ENCODE results near the gene CFAP91. TPM values are rescaled to one million over a fixed set of nuclear protein-coding genes. Genes with fewer than 3 reads are reported as not detected.

CFAP91 gene
- total and polyA plus RNA-seq, 9 of the 15 experiments (the other 6 are each of a cell fraction or from before 2014, with no cell fraction given) = not detected

DNA sequence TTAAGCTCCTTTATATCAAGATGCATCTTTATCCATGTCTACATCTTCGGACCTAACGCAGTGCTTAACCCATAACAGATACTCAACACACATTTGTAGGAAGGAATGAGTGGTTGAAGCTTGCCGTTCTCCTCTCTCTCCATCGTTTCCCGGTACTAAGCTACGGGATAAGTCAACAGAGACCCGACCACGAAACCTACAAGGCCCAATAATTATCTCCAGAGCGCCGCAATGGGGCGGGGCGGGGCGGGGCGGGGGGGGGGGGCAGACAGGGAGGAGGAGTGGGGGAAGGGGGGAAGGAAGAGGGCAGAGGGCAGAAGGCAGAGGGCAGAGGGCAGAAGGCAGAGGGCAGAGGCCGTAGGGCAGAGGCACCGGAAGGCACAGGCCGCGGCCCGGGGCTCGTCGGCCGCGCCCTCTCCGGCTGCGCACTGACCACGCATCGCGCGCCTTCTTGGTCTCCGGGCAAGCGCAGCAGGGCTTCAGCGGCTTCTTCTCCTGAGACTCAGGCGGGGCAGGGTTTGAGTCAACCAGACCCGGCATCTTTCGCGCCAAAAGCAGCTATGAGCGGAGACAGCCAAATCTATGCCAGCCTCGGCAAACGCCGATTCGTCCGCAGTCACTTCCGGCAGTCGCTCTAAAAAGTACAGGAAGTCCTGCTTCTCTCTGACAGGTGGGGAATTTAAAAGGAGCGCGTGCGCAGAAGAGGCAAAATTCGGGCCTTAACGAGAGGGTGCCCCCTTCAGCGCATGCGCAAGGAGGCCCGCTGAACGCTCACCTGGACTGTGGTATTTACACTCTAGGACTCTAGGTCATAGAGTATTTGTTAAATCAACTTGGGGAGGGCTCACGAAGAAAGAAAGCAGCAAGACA, 25.8 kb upstream of the CFAP91 start, which contains the start of gene COX17 (continued):
- TF ChIP-seq, protein P1, sequence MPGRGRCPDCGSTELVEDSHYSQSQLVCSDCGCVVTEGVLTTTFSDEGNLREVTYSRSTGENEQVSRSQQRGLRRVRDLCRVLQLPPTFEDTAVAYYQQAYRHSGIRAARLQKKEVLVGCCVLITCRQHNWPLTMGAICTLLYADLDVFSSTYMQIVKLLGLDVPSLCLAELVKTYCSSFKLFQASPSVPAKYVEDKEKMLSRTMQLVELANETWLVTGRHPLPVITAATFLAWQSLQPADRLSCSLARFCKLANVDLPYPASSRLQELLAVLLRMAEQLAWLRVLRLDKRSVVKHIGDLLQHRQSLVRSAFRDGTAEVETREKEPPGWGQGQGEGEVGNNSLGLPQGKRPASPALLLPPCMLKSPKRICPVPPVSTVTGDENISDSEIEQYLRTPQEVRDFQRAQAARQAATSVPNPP (IDR thresholded peaks at IDR 0.05; ENCODE audit: borderline replicate concordance, insufficient read depth, insufficient read length) = no peak
- TF ChIP-seq, protein P2, sequence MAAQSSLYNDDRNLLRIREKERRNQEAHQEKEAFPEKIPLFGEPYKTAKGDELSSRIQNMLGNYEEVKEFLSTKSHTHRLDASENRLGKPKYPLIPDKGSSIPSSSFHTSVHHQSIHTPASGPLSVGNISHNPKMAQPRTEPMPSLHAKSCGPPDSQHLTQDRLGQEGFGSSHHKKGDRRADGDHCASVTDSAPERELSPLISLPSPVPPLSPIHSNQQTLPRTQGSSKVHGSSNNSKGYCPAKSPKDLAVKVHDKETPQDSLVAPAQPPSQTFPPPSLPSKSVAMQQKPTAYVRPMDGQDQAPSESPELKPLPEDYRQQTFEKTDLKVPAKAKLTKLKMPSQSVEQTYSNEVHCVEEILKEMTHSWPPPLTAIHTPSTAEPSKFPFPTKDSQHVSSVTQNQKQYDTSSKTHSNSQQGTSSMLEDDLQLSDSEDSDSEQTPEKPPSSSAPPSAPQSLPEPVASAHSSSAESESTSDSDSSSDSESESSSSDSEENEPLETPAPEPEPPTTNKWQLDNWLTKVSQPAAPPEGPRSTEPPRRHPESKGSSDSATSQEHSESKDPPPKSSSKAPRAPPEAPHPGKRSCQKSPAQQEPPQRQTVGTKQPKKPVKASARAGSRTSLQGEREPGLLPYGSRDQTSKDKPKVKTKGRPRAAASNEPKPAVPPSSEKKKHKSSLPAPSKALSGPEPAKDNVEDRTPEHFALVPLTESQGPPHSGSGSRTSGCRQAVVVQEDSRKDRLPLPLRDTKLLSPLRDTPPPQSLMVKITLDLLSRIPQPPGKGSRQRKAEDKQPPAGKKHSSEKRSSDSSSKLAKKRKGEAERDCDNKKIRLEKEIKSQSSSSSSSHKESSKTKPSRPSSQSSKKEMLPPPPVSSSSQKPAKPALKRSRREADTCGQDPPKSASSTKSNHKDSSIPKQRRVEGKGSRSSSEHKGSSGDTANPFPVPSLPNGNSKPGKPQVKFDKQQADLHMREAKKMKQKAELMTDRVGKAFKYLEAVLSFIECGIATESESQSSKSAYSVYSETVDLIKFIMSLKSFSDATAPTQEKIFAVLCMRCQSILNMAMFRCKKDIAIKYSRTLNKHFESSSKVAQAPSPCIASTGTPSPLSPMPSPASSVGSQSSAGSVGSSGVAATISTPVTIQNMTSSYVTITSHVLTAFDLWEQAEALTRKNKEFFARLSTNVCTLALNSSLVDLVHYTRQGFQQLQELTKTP (IDR thresholded peaks at IDR 0.05; ENCODE audit: low read depth in 1 of 2, partially characterized antibody in 2 of 2) = no peak
- peak; percentile 14; the same call in 1 of the 2 replicates for TF ChIP-seq ELF2 (CRISPR knock-in tag; IDR thresholded peaks at IDR 0.05)
- TF ChIP-seq XRCC4 (IDR thresholded peaks at IDR 0.05; ENCODE audit: extremely low read depth, insufficient read depth, insufficient read length) = no peak
- TF ChIP-seq MYC (IDR thresholded peaks at IDR 0.05; ENCODE audit: low read depth, low read length) = peak; percentile 72
- TF ChIP-seq MYC (CRISPR knock-in tag; IDR thresholded peaks at IDR 0.05; ENCODE audit: borderline replicate concordance, low read depth) = no peak
- TF ChIP-seq FOXK2 (conservative IDR thresholded peaks at IDR 0.05 in 1 of 2, IDR thresholded peaks at IDR 0.05 in 1 of 2; ENCODE audit: low read depth in 2 of 2) = peak; percentile 45 to 68; a peak in 3 of 4 replicates
- no peak for TF ChIP-seq NCOA4 (IDR thresholded peaks at IDR 0.05; ENCODE audit: partially characterized antibody)
- TF ChIP-seq NFRKB (IDR thresholded peaks at IDR 0.05; ENCODE audit: low read depth) = 0 out of 2 replicates have a peak, but pooled peaks have one; percentile 24
- peak; percentile 54; the same call in 1 of the 2 replicates for TF ChIP-seq CC2D1A (IDR thresholded peaks at IDR 0.05)
- TF ChIP-seq CTBP1 (IDR thresholded peaks at IDR 0.05; ENCODE audit: borderline replicate concordance) = peak; percentile 49; the same call in 1 of the 2 replicates
- TF ChIP-seq DDX20 (tag; IDR thresholded peaks at IDR 0.05; ENCODE audit: low read depth) = no peak
- TF ChIP-seq PCBP1 (IDR thresholded peaks at IDR 0.05; ENCODE audit: low read depth, low read length, poor library complexity, severe bottlenecking) = peak; percentile 95
- peak; percentile 59; the same call in 1 of the 2 replicates for TF ChIP-seq KLF1 (tag; IDR thresholded peaks at IDR 0.05)
- peak; percentile 50; the same call in 1 of the 2 replicates for TF ChIP-seq DMBX1 (CRISPR knock-in tag; IDR thresholded peaks at IDR 0.05; ENCODE audit: borderline replicate concordance)
- TF ChIP-seq ETV6 (IDR thresholded peaks at IDR 0.05; ENCODE audit: borderline replicate concordance in 1 of 2, low read depth in 2 of 2, low read length in 1 of 2) = no peak
- no peak for TF ChIP-seq ETV6 (CRISPR knock-in tag; IDR thresholded peaks at IDR 0.05; ENCODE audit: borderline replicate concordance)
- TF ChIP-seq NR2C1 (IDR thresholded peaks at IDR 0.05) = peak; percentile 100
- peak; percentile 100 for TF ChIP-seq NR2C1 (tag; IDR thresholded peaks at IDR 0.05)
- TF ChIP-seq SIN3A (IDR thresholded peaks at IDR 0.05; ENCODE audit: borderline replicate concordance in 2 of 2, control insufficient read depth in 1 of 2, low read depth in 2 of 2, low read length in 2 of 2) = peak in 1 of 2 experiments; percentile 65; a peak in 1 of 4 replicates
- TF ChIP-seq ZKSCAN1 (IDR thresholded peaks at IDR 0.05; ENCODE audit: low read depth, low read length) = no peak
- TF ChIP-seq, protein P3, sequence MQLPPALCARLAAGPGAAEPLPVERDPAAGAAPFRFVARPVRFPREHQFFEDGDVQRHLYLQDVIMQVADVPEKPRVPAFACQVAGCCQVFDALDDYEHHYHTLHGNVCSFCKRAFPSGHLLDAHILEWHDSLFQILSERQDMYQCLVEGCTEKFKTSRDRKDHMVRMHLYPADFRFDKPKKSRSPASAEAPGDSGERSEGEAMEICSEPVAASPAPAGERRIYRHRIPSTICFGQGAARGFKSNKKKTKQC (CRISPR knock-in tag; IDR thresholded peaks at IDR 0.05) = no peak; the same call in 1 of the 2 replicates
